ENCODE data around the gene RTL9. TPM values are rescaled to one million over a fixed set of nuclear protein-coding genes. Genes with fewer than 3 reads are reported as not detected.

The RTL9 gene
- total and polyA plus RNA-seq, 9 of the 15 experiments (the other 6 are each of a cell fraction or from before 2014, with no cell fraction given) = 0.04 to 0.35 (median 0.13) TPM; not detected in 1

DNA sequence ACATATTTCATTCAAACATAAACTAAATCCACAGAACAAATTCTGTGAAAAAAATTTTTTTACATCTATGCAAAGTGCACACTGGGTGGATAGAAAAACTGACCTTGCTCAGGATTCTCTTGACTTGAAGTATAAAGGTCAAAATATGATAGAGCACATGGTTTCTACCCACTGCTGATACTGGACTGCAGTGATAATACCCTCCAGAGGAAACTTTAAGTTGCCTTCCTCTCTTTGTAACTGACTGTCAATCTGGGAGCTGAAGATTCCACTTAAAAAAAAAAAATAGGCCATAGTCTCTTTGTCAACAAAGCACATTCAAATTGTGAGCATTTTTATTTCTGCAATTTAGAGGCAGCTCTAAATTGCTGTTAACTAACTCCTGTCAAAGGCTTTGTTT lies 37.6 kb upstream of the RTL9 start (continued):
- 0 out of 4 replicates have a peak, but pooled peaks of 1 of the 2 experiments have one; percentile 28 for TF ChIP-seq KDM1A (IDR thresholded peaks at IDR 0.05)
- no peak for TF ChIP-seq JUND (IDR thresholded peaks at IDR 0.05; ENCODE audit: borderline replicate concordance, low read depth, low read length)
- no peak for TF ChIP-seq JUND (tag; IDR thresholded peaks at IDR 0.05; ENCODE audit: borderline replicate concordance, low read depth, low read length)
- no peak for TF ChIP-seq SRSF9 (IDR thresholded peaks at IDR 0.05; ENCODE audit: borderline replicate concordance, low read depth, low read length)
- TF ChIP-seq UBTF (IDR thresholded peaks at IDR 0.05; ENCODE audit: borderline replicate concordance in 1 of 2, low read depth in 2 of 2, low read length in 2 of 2) = no peak
- TF ChIP-seq ZBTB5 (IDR thresholded peaks at IDR 0.05) = no peak
- no peak for TF ChIP-seq SPI1 (IDR thresholded peaks at IDR 0.05; ENCODE audit: borderline replicate concordance, low read depth, low read length)
- TF ChIP-seq ZNF280B (CRISPR knock-in tag; IDR thresholded peaks at IDR 0.05) = no peak
- no peak for TF ChIP-seq ZNF165 (CRISPR knock-in tag; IDR thresholded peaks at IDR 0.05; ENCODE audit: borderline replicate concordance)
- no peak for TF ChIP-seq ZNF551 (CRISPR knock-in tag; IDR thresholded peaks at IDR 0.05)
- TF ChIP-seq ZNF512 (tag; IDR thresholded peaks at IDR 0.05) = no peak
- 0 out of 2 replicates have a peak, but pooled peaks have one; percentile 37 for TF ChIP-seq NCOR1 (IDR thresholded peaks at IDR 0.05)
- no peak for TF ChIP-seq KAT2B (IDR thresholded peaks at IDR 0.05; ENCODE audit: low read depth, low read length)
- no peak for TF ChIP-seq SNIP1 (IDR thresholded peaks at IDR 0.05; ENCODE audit: low read depth)
- TF ChIP-seq MIER1 (IDR thresholded peaks at IDR 0.05; ENCODE audit: low read depth) = no peak
- no peak for TF ChIP-seq NR2C1 (IDR thresholded peaks at IDR 0.05)
- no peak for TF ChIP-seq NR2C1 (tag; IDR thresholded peaks at IDR 0.05)
- TF ChIP-seq, protein P1, sequence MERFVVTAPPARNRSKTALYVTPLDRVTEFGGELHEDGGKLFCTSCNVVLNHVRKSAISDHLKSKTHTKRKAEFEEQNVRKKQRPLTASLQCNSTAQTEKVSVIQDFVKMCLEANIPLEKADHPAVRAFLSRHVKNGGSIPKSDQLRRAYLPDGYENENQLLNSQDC (CRISPR knock-in tag; IDR thresholded peaks at IDR 0.05) = no peak
- no peak for TF ChIP-seq PHF21A (IDR thresholded peaks at IDR 0.05; ENCODE audit: borderline replicate concordance, low read depth)
- TF ChIP-seq MLLT1 (IDR thresholded peaks at IDR 0.05) = no peak

Measured in K562 (cell line).